Stimulated activated effector memory CD8-positive, alpha-beta T cell treated with anti-CD3 and anti-CD28 coated beads, Interleukin-12 subunit alpha, Interleukin-12 subunit beta, amount 100 ng/mL, for 72 hours (primary cell): ENCODE measurements around the gene SETD3.
A peak's percentile ranks its signal among the peaks of the same experiment; 100 is the strongest.

ENCODE experiments used
- ATAC-seq: fragments of 150-1000 bp; cut with Tn5 transposase; 2 replicates; pipeline ENCODE4 v1.10.0; 2021
- DNase-seq, 2 donors: peaks; one replicate each; pipeline ENCODE4 v3.0.0; 2021 to 2022; ENCODE audit warnings: low spot score in 2 of 2
- H3K27ac Mint-ChIP-seq: one replicate; pipeline ENCODE4 v1.8.0; 2022; ENCODE audit warnings: mild to moderate bottlenecking, mixed read lengths
- H3K36me3 Mint-ChIP-seq: one replicate; pipeline ENCODE4 v1.8.0; 2022; ENCODE audit warnings: mild to moderate bottlenecking, mixed read lengths
- H3K4me1 Mint-ChIP-seq: one replicate; pipeline ENCODE4 v1.8.0; 2022; ENCODE audit warnings: mixed read lengths
- H3K4me3 Mint-ChIP-seq: one replicate; pipeline ENCODE4 v1.8.0; 2022; ENCODE audit warnings: mild to moderate bottlenecking, mixed read lengths
- H3K9me3 Mint-ChIP-seq: one replicate; pipeline ENCODE4 v1.8.0; 2022; ENCODE audit warnings: mixed read lengths

SETD3 gene

DNA sequence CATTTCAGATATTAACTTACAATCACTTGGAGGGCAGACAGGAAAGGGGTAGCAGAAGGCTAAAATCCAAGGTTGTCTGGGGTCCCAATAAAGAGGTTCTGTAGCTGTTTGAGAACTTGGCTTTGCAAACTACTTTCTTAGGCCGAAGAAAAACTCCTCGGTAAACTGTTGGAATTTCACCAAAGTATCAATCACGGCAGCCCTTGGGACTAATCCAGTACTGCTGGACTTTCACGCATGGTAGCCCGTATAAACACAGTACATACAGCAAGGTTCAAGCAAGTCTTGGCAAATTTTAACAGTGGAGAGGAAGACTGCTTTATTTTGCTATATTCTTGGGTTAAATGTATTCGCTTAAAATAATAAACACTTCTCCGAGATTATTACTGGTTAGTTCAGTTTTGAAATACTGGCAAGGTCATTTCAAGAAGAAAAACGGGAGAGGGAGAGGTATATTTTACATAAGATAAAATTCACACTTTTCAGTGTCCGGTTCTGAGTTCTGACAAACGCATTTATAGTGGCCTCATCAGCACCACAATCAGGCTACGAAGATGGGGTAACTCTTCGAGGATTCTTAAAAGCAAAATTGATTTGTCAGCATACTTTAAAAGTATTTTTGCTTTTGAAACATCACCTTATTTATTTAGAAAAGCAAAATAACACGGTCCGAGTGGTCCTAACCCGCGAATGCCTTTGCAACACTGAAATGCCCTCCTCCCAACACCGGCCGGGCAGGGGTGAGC lies 1.3 kb downstream of the SETD3 start:
- DNase-seq (no peak), ATAC-seq (no peak)
- Mint-ChIP-seq H3K36me3 (peaks cover 17% of the 10 kb centered on the region), H3K4me3 (peak overlapping the region; percentile 97), H3K9me3 (no peaks in the 10 kb centered on the region), H3K27ac (peak overlapping the region; percentile 83), H3K4me1 (peaks cover 57% of the 10 kb centered on the region)

DNA sequence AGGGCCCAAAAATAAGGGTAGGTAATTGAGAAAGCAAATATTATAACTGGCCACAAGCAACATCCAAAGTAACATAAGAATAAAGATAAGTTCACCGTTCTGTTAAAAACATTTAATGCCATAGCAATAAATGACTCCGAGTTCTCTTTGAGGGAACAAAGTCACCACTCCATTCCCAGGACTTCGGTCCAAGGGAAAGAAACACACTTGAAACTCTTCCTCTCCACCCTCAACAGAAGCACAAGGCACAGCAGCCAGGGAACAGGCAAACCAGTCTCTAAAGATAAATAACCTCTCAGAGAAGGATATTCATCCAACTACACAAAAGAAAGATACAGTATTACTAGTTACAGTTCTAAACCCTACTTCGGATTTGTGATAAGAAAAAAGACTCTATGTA lies 2.5 kb downstream of the SETD3 start:
- H3K9me3 Mint-ChIP-seq: no peaks in the 10 kb centered on the region
- H3K27ac Mint-ChIP-seq: no peak overlapping the region
- no peak for ATAC-seq
- DNase-seq: no peak
- peaks cover 45% of the 10 kb centered on the region for H3K4me1 Mint-ChIP-seq
- peaks cover 17% of the 10 kb centered on the region for H3K36me3 Mint-ChIP-seq
- peak overlapping the region; percentile 97 for H3K4me3 Mint-ChIP-seq

DNA sequence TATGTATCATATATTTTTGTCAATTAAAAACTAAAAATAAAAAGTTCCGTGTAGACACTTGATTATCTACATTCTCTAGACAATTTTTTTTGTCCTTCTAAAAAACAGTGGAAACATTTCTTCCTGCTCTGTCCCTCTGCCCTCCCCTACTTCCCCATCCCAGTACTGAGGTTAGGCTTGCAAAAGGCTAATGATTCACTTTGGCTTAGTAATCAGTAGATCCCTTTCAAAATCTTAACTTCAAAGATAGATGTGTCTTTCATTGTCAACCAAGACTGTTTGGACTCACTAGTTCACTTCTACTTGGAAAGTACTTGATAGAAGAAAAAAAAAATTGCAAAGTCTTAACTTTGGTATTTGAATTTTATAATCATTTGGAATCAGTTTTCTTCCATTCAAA lies 3.8 kb downstream of the SETD3 start:
- Mint-ChIP-seq H3K27ac (no peak overlapping the region), H3K4me3 (no peak overlapping the region), H3K9me3 (no peaks in the 10 kb centered on the region), H3K36me3 (peaks cover 16% of the 10 kb centered on the region), H3K4me1 (peaks cover 33% of the 10 kb centered on the region)
- DNase-seq (no peak), ATAC-seq (no peak)

DNA sequence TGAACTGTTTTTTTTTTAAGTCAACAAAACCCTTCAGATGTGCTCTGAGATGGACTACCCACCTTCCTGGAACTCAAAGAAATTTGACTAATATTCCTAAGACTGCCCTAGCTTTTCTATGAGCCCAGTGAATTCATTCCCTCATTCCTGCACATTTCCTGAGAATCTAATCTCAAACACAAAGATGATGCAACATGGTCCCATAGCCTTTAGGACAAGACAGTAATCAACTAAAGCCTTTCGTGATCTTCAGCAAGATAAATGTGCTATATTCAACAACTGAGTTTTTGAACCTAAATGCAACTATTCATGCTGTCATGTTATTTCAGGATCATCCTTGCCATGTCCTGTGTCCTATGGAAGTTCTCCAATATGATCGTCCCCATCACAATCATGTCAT lies 5.0 kb downstream of the SETD3 start:
- Mint-ChIP-seq H3K36me3 (peaks cover 5% of the 10 kb centered on the region), H3K27ac (no peak overlapping the region), H3K9me3 (no peaks in the 10 kb centered on the region), H3K4me1 (peaks cover 38% of the 10 kb centered on the region), H3K4me3 (no peak overlapping the region)
- no peak for DNase-seq
- ATAC-seq: no peak

DNA sequence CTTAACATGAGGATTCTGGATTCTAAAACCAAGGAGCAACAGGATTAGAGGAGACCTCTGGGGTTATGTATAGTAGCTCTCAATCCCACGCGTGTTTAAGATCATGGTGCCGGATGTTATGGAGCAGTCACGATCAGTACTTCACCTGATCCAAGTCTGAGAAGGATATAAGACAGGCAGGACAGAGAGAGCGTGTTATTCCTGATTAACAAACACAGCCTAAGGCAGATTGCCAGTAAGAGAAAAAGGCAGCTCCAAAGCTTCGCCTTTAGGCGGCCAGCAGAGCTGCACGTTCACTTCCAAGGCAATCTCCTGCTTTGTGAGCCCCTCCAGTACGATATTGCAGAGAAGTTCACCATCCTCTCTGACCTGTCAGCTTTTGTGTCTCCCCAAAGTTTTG lies 5.5 kb downstream of the SETD3 start:
- no peak for ATAC-seq
- no peak for DNase-seq
- no peak overlapping the region for H3K4me3 Mint-ChIP-seq
- no peaks in the 10 kb centered on the region for H3K9me3 Mint-ChIP-seq
- peaks cover 5% of the 10 kb centered on the region for H3K36me3 Mint-ChIP-seq
- H3K4me1 Mint-ChIP-seq: peaks cover 43% of the 10 kb centered on the region
- H3K27ac Mint-ChIP-seq: no peak overlapping the region

DNA sequence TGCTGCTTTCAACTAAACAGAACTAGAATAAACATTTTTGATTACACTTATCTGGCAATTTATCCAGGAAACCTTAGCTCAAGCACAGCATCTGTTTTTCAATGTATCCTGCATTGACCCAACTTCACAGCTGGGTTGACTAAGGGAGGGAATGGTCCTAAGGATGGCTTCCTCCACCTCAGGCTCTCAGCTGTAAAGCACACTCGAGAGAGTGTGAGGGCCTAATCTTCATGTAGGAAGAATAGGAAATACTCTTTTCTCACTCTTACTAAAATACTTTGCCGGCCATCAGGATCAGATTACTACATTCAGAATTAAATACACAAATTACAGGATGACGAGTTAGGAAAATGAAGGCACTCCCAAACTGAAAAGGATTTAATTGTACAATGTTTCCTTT lies 7.2 kb downstream of the SETD3 start:
- H3K9me3 Mint-ChIP-seq: no peaks in the 10 kb centered on the region
- H3K4me1 Mint-ChIP-seq: peaks cover 46% of the 10 kb centered on the region

DNA sequence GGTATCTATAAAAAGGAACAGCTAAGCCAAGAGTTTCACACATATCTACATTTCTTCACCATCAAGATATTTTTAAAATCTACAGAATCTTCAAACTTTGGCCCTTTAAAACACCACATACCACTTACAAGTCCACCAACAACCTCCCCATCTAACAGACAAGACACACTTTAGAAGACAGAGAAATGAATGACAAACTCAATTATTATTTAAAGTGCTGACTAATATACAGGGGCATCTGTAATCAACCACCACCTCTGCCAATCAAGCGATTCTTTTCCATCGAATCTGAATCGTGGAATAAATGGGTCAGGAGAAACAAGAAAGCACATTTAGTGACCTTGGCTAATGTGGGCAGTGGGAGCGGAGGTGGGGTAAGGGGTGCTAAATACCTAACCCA lies 7.7 kb downstream of the SETD3 start:
- Mint-ChIP-seq H3K9me3 (no peaks in the 10 kb centered on the region), H3K36me3 (no peaks in the 10 kb centered on the region), H3K4me3 (no peak overlapping the region), H3K4me1 (peaks cover 46% of the 10 kb centered on the region), H3K27ac (no peak overlapping the region)
- DNase-seq (no peak), ATAC-seq (no peak)

More for the DNA sequence above, 7.2 kb downstream of the SETD3 start:
- ATAC-seq: no peak
- Mint-ChIP-seq H3K36me3 (no peaks in the 10 kb centered on the region), H3K4me3 (no peak overlapping the region), H3K27ac (no peak overlapping the region)
- DNase-seq: no peak

DNA sequence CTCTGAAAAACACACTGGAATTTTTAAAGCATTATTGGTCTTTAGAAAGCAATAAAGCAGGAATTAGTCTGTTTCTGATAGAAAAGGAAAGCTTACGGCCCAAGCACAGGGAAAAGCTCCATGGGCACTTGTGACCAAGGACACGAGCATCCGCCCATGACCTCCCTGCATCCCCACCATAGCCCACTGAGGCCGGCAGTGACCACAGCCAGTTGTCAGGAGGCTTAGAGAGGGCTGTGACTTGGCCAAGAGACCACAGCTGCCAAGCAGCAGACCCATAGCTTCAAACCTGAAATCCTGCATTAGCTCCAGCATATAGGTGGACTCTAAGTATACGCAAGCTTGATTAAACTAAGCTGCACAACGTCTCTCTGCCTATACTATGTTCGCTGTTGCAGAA lies 8.9 kb downstream of the SETD3 start:
- DNase-seq (no peak), ATAC-seq (no peak)
- Mint-ChIP-seq H3K4me3 (no peak overlapping the region), H3K9me3 (no peaks in the 10 kb centered on the region), H3K36me3 (no peaks in the 10 kb centered on the region), H3K4me1 (peaks cover 48% of the 10 kb centered on the region), H3K27ac (no peak overlapping the region)

DNA sequence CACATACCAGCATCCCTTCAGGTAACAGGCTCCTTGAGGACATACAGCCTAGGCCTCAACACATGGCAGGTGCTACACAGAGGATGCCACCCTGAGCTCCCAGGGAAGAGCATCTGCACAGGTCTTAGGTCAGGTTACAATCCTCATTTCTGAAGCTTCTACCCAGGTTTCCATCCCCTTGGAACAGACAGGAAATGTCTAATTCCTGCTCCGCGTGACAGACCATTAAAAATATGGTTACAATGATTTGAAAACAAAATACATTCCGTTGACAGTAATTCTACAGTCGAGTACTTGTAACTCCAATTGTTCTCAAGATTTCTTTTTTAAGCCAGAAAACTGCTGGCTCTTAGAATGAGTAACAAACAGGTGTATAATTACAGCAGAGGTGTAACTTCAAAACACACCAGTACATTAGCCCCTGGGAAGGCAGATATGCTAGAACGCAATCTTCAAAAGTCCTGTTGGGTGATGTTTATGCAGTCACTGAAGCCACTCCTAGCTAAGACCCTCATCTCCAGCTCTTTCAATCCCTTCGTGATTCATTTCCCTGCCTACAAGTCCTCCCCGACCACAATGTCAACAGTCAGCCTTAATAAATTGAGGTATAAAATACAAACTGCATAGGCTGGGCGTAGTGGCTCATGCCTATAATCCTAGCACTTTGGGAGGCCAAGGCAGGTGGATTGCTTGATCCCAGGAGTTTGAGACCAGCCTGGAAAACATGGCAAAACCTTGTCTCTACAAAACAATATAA lies 11.6 kb downstream of the SETD3 start:
- H3K36me3 Mint-ChIP-seq: peaks cover 14% of the 10 kb centered on the region
- no peak overlapping the region for H3K4me3 Mint-ChIP-seq
- H3K9me3 Mint-ChIP-seq: no peaks in the 10 kb centered on the region
- no peak for DNase-seq
- peaks cover 45% of the 10 kb centered on the region for H3K4me1 Mint-ChIP-seq
- no peak for ATAC-seq
- H3K27ac Mint-ChIP-seq: peak overlapping the region; percentile 76

DNA sequence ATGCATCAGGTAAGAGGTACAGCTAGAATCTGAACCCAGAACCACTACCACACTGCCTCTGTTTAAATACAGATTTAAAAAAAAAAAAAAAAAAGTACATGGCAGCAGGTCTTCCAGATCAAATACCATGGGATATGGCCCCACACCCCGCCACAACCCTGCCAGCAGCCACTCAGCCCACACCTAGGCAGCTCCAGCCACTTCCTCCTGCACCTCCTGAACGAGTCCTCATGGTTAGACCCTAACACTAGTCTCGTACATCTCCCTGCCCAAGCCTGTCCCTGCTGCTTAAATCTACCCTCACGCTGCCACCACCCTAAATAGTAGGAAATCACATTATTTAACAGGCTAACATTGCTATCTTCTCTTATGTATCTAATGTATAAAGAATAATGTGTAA lies 12.6 kb downstream of the SETD3 start:
- Mint-ChIP-seq H3K36me3 (peaks cover 22% of the 10 kb centered on the region), H3K4me1 (peaks cover 45% of the 10 kb centered on the region), H3K27ac (peak overlapping the region; percentile 76), H3K4me3 (no peak overlapping the region), H3K9me3 (no peaks in the 10 kb centered on the region)
- DNase-seq: no peak
- no peak for ATAC-seq

DNA sequence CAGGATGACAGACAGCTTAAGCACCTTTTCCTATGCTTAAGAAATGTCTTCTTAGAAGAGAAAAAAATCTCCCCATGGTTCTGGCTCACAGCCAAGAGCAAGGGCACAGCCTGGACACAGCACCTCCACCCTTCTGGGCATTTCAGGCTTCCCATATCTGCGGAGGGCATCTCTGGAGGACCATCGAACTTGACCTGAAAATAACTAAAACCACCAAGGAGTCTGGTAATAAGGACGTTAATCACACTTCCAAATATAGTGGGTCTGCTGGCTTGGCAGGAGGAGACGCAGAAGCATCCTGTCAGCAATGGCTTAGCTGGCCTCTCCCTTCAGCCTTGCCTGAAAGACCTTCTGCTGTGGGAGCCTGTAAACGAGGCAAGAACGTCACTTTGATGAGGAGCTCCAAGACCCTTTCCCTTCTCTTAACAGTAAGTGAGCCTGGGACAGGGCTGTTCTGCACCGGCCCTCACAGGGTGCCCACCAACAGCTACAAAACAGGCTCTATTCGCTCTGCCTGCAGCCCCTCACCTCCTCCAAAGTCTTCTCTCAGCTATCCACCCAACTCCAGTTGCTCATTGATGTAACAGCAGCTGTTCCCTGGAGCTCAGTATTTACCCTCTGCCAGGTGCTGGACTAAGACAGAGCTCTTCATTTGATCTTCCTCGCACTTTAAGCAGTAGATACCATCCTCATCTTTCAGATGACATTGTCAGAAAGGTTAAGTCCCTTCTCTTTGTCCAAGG lies 13.2 kb downstream of the SETD3 start:
- H3K4me1 Mint-ChIP-seq: peaks cover 48% of the 10 kb centered on the region
- no peak overlapping the region for H3K4me3 Mint-ChIP-seq
- H3K27ac Mint-ChIP-seq: peak overlapping the region; percentile 76
- H3K36me3 Mint-ChIP-seq: peaks cover 27% of the 10 kb centered on the region
- ATAC-seq: no peak
- DNase-seq: no peak
- no peaks in the 10 kb centered on the region for H3K9me3 Mint-ChIP-seq

DNA sequence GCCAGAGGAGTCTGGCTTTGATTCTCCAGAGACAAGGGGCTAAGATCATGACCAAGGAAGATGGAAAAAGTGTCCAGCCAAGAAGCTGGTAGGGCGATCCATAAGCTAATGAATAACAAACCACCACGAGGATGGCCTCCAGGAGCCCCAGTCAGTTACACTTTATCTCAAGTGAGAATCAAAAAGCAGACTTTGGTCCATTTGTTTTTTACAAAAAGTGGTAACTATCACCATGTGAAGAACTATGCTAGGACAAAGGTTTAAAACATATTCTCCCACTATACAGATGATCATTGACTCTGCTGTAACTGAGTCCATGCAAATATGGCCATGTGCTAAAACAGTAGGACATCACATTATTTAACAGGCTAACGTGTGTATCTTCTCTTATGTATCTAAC lies 13.9 kb downstream of the SETD3 start:
- Mint-ChIP-seq H3K4me3 (no peak overlapping the region), H3K4me1 (peaks cover 51% of the 10 kb centered on the region), H3K9me3 (no peaks in the 10 kb centered on the region), H3K36me3 (peaks cover 35% of the 10 kb centered on the region), H3K27ac (peak overlapping the region; percentile 11)
- no peak for ATAC-seq
- DNase-seq: no peak

DNA sequence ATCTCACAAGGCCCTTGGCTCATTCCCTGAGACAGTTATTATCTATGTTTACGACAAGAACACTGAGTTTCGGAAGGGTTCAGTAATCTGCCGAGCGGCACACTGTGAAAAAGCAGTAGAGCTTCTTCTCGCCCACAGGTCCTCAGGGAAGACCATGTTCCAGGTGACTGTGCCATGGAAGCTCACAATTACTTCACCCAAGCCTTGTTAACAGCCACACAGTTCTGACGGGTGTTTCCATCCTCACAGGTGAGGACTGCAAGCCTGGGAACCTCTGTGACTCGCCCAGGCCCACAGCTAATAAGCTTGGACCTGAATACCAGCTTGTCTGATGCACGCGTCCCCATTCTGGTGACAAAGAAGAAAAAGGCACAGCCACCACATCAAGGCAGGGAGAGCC lies 15.4 kb downstream of the SETD3 start:
- Mint-ChIP-seq H3K27ac (peak overlapping the region; percentile 24), H3K36me3 (peaks cover 38% of the 10 kb centered on the region)

DNA sequence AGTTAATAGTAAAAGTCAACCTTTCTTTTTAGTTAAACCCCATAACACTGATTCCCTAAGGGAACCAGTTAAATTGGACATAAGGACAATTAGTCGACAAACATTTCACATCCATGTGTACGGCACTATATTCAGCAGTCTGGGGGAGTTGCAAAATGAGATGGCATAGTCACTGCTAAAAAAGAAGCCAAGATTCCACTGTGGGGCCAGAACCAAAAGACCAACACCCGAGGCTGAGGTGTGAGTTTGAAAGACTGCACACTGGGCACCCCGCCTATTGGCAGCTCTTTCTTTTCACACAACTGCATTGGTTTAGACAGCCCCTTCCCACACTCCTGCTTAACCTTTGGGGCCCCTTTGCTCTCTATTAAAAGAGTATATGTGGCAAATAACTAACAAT lies 16.7 kb downstream of the SETD3 start:
- Mint-ChIP-seq H3K36me3 (peaks cover 42% of the 10 kb centered on the region), H3K4me1 (peaks cover 36% of the 10 kb centered on the region)
- ATAC-seq: no peak

More for the DNA sequence above, 15.4 kb downstream of the SETD3 start:
- Mint-ChIP-seq H3K4me3 (no peak overlapping the region), H3K9me3 (no peaks in the 10 kb centered on the region), H3K4me1 (peaks cover 48% of the 10 kb centered on the region)
- no peak for DNase-seq
- no peak for ATAC-seq

DNA sequence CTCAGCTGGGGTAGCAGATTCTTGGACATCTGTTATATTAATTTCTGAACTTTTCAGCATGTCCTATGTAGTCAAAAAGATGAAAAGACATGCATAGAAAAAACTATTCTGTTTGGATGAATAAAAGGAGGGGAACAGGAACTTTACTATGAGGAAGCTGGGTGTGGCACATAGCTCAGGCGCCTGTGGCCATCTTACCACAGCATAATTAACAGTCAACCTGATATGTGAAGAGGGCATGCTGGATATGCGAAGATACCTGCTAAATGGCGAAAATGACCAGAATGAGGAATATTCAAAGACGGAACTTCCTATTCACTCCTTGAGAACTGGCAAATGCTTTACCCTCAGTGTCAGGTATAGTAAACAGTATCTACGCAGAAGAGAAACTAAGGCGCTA lies 18.4 kb downstream of the SETD3 start:
- peak overlapping the region; percentile 36 for H3K27ac Mint-ChIP-seq

More for the DNA sequence above, 16.7 kb downstream of the SETD3 start:
- Mint-ChIP-seq H3K9me3 (no peaks in the 10 kb centered on the region), H3K27ac (no peak overlapping the region), H3K4me3 (no peak overlapping the region)
- DNase-seq: no peak

More for the DNA sequence above, 18.4 kb downstream of the SETD3 start:
- H3K9me3 Mint-ChIP-seq: no peaks in the 10 kb centered on the region
- peaks cover 19% of the 10 kb centered on the region for H3K4me1 Mint-ChIP-seq
- no peak overlapping the region for H3K4me3 Mint-ChIP-seq
- ATAC-seq: no peak
- no peak for DNase-seq
- peaks cover 59% of the 10 kb centered on the region for H3K36me3 Mint-ChIP-seq
